ENCODE data around the gene ORM1. TPM values are rescaled to one million over a fixed set of nuclear protein-coding genes. Genes with fewer than 3 reads are reported as not detected.

Gene ORM1
- total RNA-seq, 4 donors from 2014 or later: 59.2 TPM; not detected in 3

- Histone ChIP-seq H3K36me3 (peaks cover 73% of the 10 kb centered on the region), H3K4me1 (peaks cover 21% of the 10 kb centered on the region), H3K9me3 (no peaks in the 10 kb centered on the region), H3K27ac (peak overlapping the region; percentile 20), H3K4me3 (no peak overlapping the region), H3K27me3 (no peaks in the 10 kb centered on the region)
- TF ChIP-seq POLR2A (IDR thresholded peaks at IDR 0.05) (no peak), CTCF (IDR thresholded peaks at IDR 0.05) (no peak), EP300 (IDR thresholded peaks at IDR 0.05) (no peak), POLR2AphosphoS5 (IDR thresholded peaks at IDR 0.05) (no peak)
- 21% methylated on average over 6 of the region's 9 CpGs for WGBS
- DNase-seq (ENCODE audit: low spot score in 2 of 2): peak in 1 of 2 donors; percentile 82
These were observed 26.1 kb downstream of the ORM1 start for GRCh38 chr9:114348906-114349482.

GRCh38 chr9:114349713-114350480 is 27.0 kb downstream of the ORM1 start:
- 76% methylated on average over 10 of the region's 10 CpGs for WGBS
- DNase-seq (ENCODE audit: low spot score in 2 of 2): no peak
- Histone ChIP-seq H3K4me1 (peaks cover 21% of the 10 kb centered on the region), H3K27me3 (no peaks in the 10 kb centered on the region), H3K27ac (peak overlapping the region; percentile 20), H3K36me3 (peaks cover 72% of the 10 kb centered on the region), H3K4me3 (no peak overlapping the region), H3K9me3 (no peaks in the 10 kb centered on the region)
- no peak for TF ChIP-seq EP300 (IDR thresholded peaks at IDR 0.05)
- no peak for TF ChIP-seq POLR2A (IDR thresholded peaks at IDR 0.05)
- TF ChIP-seq CTCF (IDR thresholded peaks at IDR 0.05): no peak
- no peak for TF ChIP-seq POLR2AphosphoS5 (IDR thresholded peaks at IDR 0.05)

GRCh38 chr9:114350636-114351401 is 27.9 kb downstream of the ORM1 start:
- Histone ChIP-seq H3K4me1 (peaks cover 21% of the 10 kb centered on the region), H3K9me3 (no peaks in the 10 kb centered on the region), H3K4me3 (no peak overlapping the region), H3K27ac (no peak overlapping the region), H3K27me3 (no peaks in the 10 kb centered on the region), H3K36me3 (peaks cover 72% of the 10 kb centered on the region)
- no peak for TF ChIP-seq EP300 (IDR thresholded peaks at IDR 0.05)
- no peak for TF ChIP-seq POLR2A (IDR thresholded peaks at IDR 0.05)
- TF ChIP-seq CTCF (IDR thresholded peaks at IDR 0.05): no peak
- no peak for TF ChIP-seq POLR2AphosphoS5 (IDR thresholded peaks at IDR 0.05)
- DNase-seq (ENCODE audit: low spot score in 2 of 2): no peak
- 94% methylated on average over 12 of the region's 16 CpGs for WGBS

GRCh38 chr9:114351932-114352331 is 29.0 kb downstream of the ORM1 start:
- no peaks in the 10 kb centered on the region for H3K27me3 ChIP-seq
- no peak overlapping the region for H3K4me3 ChIP-seq
- H3K4me1 ChIP-seq: peaks cover 21% of the 10 kb centered on the region
- 84% methylated on average over 4 of the region's 4 CpGs for WGBS
- no peaks in the 10 kb centered on the region for H3K9me3 ChIP-seq
- H3K36me3 ChIP-seq: peaks cover 72% of the 10 kb centered on the region
- TF ChIP-seq POLR2A (IDR thresholded peaks at IDR 0.05): no peak
- no peak for TF ChIP-seq CTCF (IDR thresholded peaks at IDR 0.05)
- TF ChIP-seq POLR2AphosphoS5 (IDR thresholded peaks at IDR 0.05): peak in 1 of 3 donors; percentile 28
- TF ChIP-seq EP300 (IDR thresholded peaks at IDR 0.05): no peak
- no peak for DNase-seq (ENCODE audit: low spot score in 2 of 2)
- H3K27ac ChIP-seq: no peak overlapping the region

- Histone ChIP-seq H3K4me1 (peaks cover 5% of the 10 kb centered on the region), H3K27me3 (no peaks in the 10 kb centered on the region), H3K9me3 (no peaks in the 10 kb centered on the region), H3K4me3 (no peak overlapping the region), H3K36me3 (peaks cover 72% of the 10 kb centered on the region), H3K27ac (no peak overlapping the region)
- DNase-seq (ENCODE audit: low spot score in 2 of 2): no peak
- 92% methylated on average over 5 of the region's 6 CpGs for WGBS
- no peak for TF ChIP-seq EP300 (IDR thresholded peaks at IDR 0.05)
- no peak for TF ChIP-seq POLR2AphosphoS5 (IDR thresholded peaks at IDR 0.05)
- TF ChIP-seq CTCF (IDR thresholded peaks at IDR 0.05): no peak
- no peak for TF ChIP-seq POLR2A (IDR thresholded peaks at IDR 0.05)
These were observed 32.9 kb downstream of the ORM1 start for GRCh38 chr9:114355821-114356220.
